ENCODE measurements around the gene ZNF280D.

The ZNF280D gene

GRCh38 chr15:56693761-56694160 lies 39.5 kb downstream of the ZNF280D start:
- TF ChIP-seq REST (IDR thresholded peaks at IDR 0.05; ENCODE audit: insufficient read depth in 1 of 2, low read depth in 2 of 2, low read length in 2 of 2) (no peak), SIN3A (IDR thresholded peaks at IDR 0.05; ENCODE audit: borderline replicate concordance, insufficient read depth, low read length) (no peak), FOXP2 (optimal IDR thresholded peaks at IDR 0.05; ENCODE audit: borderline replicate concordance, extremely low read depth, extremely low read length, insufficient read depth) (no peak), TAF1 (IDR thresholded peaks at IDR 0.05; ENCODE audit: borderline replicate concordance, insufficient read depth, low read length) (no peak), POLR2AphosphoS5 (IDR thresholded peaks at IDR 0.05; ENCODE audit: low read depth, low read length) (no peak)

GRCh38 chr15:56690733-56691132 lies 42.6 kb downstream of the ZNF280D start:
- TF ChIP-seq POLR2AphosphoS5 (IDR thresholded peaks at IDR 0.05; ENCODE audit: low read depth, low read length) (no peak), SIN3A (IDR thresholded peaks at IDR 0.05; ENCODE audit: borderline replicate concordance, insufficient read depth, low read length) (no peak), REST (IDR thresholded peaks at IDR 0.05; ENCODE audit: insufficient read depth in 1 of 2, low read depth in 2 of 2, low read length in 2 of 2) (no peak), FOXP2 (optimal IDR thresholded peaks at IDR 0.05; ENCODE audit: borderline replicate concordance, extremely low read depth, extremely low read length, insufficient read depth) (no peak), TAF1 (IDR thresholded peaks at IDR 0.05; ENCODE audit: borderline replicate concordance, insufficient read depth, low read length) (no peak)

- TF ChIP-seq TAF1 (IDR thresholded peaks at IDR 0.05; ENCODE audit: borderline replicate concordance, insufficient read depth, low read length), result no peak
- no peak for TF ChIP-seq POLR2AphosphoS5 (IDR thresholded peaks at IDR 0.05; ENCODE audit: low read depth, low read length)
- no peak for TF ChIP-seq REST (IDR thresholded peaks at IDR 0.05; ENCODE audit: insufficient read depth in 1 of 2, low read depth in 2 of 2, low read length in 2 of 2)
- no peak for TF ChIP-seq FOXP2 (optimal IDR thresholded peaks at IDR 0.05; ENCODE audit: borderline replicate concordance, extremely low read depth, extremely low read length, insufficient read depth)
- no peak for TF ChIP-seq SIN3A (IDR thresholded peaks at IDR 0.05; ENCODE audit: borderline replicate concordance, insufficient read depth, low read length)
Measured at GRCh38 chr15:56683908-56684307, 49.4 kb downstream of the ZNF280D start.

- no peak for TF ChIP-seq REST (IDR thresholded peaks at IDR 0.05; ENCODE audit: insufficient read depth in 1 of 2, low read depth in 2 of 2, low read length in 2 of 2)
- TF ChIP-seq POLR2AphosphoS5 (IDR thresholded peaks at IDR 0.05; ENCODE audit: low read depth, low read length), result no peak
- TF ChIP-seq SIN3A (IDR thresholded peaks at IDR 0.05; ENCODE audit: borderline replicate concordance, insufficient read depth, low read length), result no peak
- TF ChIP-seq TAF1 (IDR thresholded peaks at IDR 0.05; ENCODE audit: borderline replicate concordance, insufficient read depth, low read length), result no peak
- no peak for TF ChIP-seq FOXP2 (optimal IDR thresholded peaks at IDR 0.05; ENCODE audit: borderline replicate concordance, extremely low read depth, extremely low read length, insufficient read depth)
Measured at GRCh38 chr15:56681113-56681512, 52.2 kb downstream of the ZNF280D start.

GRCh38 chr15:56679225-56679624 lies 54.1 kb downstream of the ZNF280D start:
- TF ChIP-seq FOXP2 (optimal IDR thresholded peaks at IDR 0.05; ENCODE audit: borderline replicate concordance, extremely low read depth, extremely low read length, insufficient read depth) (no peak), REST (IDR thresholded peaks at IDR 0.05; ENCODE audit: insufficient read depth in 1 of 2, low read depth in 2 of 2, low read length in 2 of 2) (no peak), TAF1 (IDR thresholded peaks at IDR 0.05; ENCODE audit: borderline replicate concordance, insufficient read depth, low read length) (no peak), POLR2AphosphoS5 (IDR thresholded peaks at IDR 0.05; ENCODE audit: low read depth, low read length) (no peak)
